ENCODE measurements around the gene TRIB2.
"Not testable (repeated sequence)": the region's sequence is repeated elsewhere in the genome, so short reads cannot be mapped to it uniquely, and the experiment has no call there.

Gene TRIB2

DNA sequence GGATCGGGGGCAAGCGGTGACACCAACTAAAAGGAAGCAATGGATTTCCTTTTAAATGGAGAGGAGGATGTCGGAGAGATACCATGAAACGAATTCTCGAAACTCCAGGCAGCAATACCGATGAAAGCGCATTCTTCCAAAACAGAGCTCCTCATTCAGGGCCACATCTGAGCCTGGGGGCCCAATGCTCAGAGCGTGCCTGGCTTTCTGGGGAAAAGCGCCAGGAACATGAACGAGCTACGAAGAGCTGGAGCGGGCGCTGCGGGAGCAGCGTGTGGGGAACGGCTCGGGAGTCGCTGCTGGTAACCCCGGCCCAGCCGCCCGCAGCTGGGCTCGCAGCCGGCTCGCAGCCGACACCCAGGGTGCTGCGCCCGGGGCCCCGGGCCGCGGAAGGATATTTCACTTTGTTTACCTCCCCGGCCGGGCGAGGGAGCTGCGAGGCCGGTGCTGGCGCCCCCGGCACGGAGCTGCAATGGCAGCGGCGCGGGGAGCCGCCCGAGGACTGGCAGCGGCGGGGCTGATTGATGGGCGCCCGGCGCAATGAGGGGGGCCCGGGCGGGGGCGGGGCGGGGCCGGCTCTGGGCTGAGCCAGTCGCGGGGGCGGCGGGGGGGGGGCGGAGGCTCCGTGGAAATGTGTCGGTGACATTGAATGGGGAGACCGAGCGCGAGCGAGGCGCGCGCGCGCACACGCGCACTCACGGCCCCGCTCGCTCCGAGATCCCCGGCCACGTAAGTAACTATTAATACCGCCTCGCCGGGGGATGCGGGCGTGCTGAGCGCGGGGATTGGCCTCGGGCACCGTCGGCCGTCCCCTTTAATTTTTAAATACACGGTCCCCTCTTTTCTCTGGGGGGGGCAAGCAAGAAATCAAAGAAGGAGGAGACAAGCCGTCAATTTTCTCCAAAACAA is at the start of gene TRIB2:
Gene TRIB2, plus strand, starts transcription at position 655 of the 909 bp plus-strand sequence. CDS start 1,372 bp downstream, outside the sequence.
- intact Hi-C loops (cut with DNase I) = loop anchor here (1.0 to 5.0 kb wide), 4 partner anchors 215 to 884 kb away; no protein-coding TSS in a partner anchor
- DNase-seq = peak; percentile 68 to 98 (median 84)

DNA sequence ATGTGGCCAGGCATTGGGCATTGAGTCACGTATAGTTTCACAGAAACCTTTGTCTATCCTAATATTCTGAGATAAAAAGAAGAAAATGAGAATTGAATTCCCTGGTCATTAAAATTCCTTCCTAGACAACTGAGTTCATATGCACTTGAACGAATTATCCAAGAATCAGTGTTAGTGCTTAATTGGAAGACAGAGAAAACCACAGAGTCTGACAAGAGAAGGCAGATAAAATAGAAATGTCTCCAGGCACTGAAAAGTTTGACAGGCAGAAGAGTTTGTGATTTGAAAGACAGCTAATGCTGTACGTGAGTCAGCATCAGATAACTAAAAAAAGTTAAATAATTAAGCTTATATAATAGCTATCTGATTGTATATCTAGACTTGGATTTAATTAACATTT is 47.7 kb upstream of the TRIB2 start:
- no peak for DNase-seq
- intact Hi-C loops (cut with DNase I) = no loop called here

DNA sequence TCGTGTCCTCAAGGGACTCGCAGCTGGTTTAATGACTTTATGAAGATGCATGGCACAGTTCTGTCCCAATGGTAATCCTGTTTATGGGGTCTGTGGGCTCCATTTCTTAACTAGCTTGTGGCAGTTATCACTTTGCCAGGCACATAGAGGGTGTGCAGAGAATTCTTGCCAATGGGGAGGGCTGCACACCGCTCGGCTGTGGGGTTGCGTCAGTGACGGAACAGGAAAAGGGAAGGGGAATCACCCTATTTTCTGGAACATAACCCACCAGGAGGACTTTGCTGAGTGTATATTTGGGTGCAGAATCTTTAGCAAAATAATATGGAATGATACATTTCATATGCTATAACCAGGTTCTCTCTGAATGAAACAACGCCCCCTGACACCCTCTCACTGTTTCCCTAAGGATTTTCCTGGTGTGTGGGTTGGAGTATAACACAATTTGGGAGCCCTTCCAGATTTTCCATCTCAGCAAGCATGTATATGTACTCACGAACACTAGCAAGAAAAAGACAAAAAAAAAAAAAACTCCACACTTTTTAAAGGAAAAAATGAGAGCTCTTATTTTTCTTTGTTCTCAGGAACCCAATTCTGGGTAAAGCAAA is 43.9 kb upstream of the TRIB2 start:
- intact Hi-C loops (cut with DNase I) = no loop called here
- no peak for DNase-seq

DNA sequence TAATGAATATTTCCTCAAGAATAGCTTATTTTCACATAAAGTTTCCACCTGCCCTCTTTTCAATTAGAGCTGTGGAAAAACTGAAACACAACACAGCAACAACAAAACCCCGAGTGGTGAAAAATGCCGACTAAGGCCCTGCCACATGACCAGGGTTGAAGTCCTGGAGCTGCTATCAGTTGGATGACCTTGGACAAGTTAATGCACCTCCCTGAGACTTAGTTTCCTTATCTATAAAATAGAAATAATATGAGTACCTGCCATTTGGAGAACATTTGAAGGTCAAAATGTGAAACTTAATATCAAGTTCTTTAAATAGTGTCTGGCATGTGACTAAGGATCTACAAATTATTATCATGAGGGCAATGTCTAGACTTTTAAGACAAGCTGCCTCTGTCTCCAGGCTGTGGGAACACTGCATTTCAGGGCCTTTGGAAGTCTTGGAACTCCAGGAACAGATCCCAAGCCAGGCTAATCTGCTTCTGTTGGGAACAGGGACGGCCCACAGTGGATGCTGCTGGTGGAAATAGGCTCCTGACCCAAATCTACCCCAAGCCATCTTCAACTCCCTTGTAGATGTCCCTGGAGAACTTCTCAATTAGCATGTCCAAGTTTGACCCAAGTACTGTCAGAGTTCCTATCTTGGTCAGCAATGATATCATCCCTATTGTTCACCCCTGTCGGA is 42.0 kb upstream of the TRIB2 start:
- no peak for DNase-seq
- intact Hi-C loops (cut with DNase I) = no loop called here

DNA sequence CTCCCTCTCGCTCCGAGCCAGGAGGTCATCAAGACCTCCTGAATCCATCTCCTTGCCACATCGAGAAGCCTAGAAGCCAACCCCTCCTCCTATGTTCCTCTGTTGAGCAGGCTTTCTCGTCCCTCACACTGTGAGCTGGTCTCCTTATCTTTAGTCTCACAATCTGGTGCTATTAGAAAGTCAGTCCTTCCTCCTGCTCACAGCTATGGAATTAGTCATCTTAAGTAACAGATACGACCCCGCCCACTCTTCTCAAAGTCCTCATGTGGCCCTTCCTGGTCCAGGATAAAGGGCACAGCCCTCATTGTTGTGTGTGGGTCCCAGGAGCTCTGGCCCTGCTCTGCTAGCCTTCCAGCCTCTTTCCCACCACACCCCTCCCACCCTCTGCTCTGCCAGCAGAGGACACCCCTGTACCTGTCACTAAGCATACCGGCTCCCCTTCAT is 41.4 kb upstream of the TRIB2 start:
- intact Hi-C loops (cut with DNase I) = no loop called here

DNA sequence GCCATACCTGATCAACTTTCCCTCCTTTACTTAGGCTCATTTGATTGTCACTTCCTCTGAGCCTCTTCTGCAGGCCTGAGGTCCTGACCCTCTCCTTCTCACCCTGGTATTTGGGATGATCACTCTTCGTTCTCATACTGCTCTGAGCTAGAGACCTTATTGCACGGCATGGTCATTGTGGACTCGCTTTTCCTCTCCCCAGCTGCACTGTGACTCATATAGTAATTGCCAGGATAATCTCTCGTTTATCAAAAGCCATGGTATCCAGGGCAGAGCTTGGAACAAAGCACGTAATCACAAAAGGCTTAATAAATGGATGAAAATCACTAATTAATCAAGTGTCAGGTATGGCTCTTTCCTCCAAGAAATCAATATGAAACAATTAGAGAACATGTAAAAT is 40.9 kb upstream of the TRIB2 start:
- intact Hi-C loops (cut with DNase I) = no loop called here
- no peak for DNase-seq

More for the DNA sequence above, 41.4 kb upstream of the TRIB2 start:
- no peak for DNase-seq

DNA sequence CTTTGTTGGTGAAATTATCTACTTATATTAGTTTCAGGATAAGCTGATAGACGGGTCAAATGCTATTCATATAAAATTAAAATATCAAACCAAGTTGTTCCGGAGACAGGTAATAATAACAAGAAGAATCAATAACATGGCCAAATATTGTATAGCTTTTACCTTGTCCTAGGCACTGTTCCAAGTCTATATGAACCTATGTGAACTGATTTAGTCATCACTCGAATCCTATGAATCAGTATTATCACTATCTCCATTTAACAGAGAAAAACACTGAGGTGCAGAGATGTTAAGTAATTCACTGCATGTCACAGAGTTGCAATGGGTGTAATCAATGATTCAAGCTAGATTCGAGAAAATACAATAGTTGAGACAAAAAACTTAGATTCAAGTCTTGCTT is 40.0 kb upstream of the TRIB2 start:
- intact Hi-C loops (cut with DNase I) = no loop called here
- DNase-seq = no peak

DNA sequence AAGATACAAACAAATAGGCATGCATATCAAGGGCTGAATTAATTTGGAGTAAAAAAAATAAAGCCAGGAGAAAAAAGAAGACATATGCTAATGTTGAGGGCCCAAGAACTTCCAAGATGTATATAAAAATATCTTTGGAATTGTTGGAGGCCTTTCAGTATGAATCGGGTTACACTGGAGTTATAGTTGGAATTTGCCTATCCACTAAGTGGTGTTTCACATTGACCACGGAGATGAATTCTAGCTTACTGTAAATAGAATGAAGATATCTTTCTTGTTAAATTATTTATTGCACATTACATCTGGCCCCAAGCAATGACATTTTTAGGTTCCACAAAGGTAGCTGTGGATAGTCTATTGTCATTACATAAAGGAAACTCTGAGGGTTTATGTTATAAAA is 38.5 kb upstream of the TRIB2 start:
- no peak for DNase-seq
- intact Hi-C loops (cut with DNase I) = no loop called here

DNA sequence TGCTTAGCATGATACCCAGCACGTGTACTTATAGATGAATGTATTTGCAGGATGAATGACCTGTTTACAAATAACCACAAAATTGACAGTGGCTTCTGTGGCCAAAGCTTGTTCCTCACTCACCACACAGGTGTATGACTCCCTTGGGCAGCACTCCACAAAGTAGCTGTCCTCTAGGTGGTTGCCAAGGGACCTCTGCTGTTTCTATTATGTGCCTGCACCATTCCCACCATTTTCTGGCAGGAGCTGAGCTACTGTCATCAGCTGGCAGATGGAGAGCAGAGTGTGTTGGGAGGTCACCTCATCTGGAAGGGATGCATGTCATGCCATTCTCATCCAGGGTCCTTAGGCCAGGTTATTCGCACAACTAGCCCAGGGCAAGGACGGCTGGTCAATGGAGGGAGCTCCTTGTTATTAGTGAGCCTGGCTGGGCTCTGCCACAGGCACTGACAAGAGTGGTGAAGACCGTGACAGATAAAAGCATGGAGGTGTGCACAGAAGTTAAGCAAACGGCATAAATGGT is 37.1 kb upstream of the TRIB2 start:
- intact Hi-C loops (cut with DNase I) = no loop called here
- no peak for DNase-seq

DNA sequence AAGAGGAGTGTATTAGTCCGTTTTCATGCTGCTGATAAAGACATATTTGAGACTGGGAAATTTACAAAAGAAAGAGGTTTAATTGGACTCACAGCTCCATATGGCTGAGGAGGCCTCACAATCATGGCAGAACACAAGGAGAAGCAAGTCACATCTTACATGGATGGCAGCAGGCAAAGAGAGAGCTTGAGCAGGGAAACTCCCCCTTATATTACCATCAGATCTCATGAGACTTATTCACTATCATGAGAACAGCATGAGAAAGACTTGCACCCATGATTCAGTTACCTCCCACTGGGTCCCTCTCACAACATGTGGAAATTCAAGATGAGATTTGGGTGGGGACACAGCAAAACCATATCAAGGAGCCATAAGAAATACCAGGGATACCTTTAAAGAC is 36.6 kb upstream of the TRIB2 start:
- DNase-seq; intact Hi-C loops (cut with DNase I): not testable (repeated sequence)

DNA sequence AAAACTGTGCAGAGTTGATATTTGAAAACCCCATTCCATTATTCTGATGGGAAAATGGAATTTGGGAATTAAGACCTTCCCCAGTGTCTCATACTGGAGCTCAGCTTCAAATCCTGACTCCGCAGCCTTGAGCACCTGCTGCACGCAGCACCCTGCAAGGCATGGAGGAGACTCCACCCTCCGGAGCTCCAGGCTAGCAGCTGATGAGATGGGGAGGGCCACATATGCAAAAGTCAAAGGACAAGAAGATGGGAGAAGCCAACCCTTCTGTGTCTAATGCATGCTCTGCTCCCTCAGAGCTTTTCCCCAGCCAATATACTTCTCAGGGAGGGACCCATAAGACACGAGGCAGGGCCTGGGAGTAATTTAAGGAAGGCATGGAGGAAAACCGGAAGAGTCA is 34.7 kb upstream of the TRIB2 start:
- DNase-seq = no peak
- intact Hi-C loops (cut with DNase I) = no loop called here

DNA sequence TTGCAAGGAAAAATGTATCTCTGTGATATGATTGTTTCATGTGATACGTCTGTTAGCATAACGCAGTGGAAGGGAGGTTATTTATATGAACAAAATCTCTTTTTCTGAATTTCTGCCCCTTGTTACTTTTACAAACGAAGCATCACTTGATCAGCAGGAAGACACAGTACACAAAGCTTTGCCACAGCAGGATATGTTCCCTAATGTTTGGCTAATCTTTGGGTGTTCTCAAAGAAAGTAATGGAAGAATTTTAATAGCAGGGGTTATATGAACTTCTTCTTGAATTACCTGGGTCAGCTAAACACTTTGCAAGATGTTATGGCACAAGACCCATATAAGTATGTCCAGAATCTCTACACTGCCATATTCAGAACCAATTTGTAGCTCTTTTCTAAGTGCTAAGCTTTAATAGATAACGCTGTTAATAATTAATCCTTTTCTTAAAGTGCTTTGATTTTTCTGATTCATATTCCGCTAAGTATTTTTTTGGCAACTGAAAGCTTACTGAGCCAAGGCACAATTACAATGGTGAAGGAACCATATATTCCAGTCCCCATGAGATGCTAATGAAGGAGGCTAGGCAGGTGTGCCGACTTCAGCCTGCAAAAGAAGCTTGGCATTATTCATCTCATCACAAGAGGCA is 33.2 kb upstream of the TRIB2 start:
- intact Hi-C loops (cut with DNase I) = no loop called here
- DNase-seq = no peak

DNA sequence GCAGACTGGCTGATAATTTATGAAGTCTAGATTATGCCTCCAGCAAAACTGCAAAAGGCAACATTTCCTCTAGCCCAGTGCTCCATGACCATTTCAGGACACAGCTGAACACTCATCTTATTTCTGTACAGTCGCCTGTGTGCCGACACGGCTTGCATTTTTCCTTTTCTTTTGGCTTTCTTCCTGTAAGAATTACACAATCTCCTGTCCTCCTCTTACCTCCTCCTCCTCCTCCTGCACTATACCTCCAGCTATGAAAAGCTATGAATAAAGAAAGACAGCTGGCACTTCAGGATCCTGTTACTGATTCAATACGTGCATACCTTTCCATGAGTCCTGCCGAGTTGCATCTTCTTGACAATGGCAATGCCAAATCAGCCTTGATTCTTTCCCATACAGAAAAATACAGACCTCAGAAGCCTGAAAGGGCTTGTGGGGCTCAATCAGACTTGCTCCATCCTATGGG is 32.2 kb upstream of the TRIB2 start:
- no peak for DNase-seq
- intact Hi-C loops (cut with DNase I) = no loop called here

DNA sequence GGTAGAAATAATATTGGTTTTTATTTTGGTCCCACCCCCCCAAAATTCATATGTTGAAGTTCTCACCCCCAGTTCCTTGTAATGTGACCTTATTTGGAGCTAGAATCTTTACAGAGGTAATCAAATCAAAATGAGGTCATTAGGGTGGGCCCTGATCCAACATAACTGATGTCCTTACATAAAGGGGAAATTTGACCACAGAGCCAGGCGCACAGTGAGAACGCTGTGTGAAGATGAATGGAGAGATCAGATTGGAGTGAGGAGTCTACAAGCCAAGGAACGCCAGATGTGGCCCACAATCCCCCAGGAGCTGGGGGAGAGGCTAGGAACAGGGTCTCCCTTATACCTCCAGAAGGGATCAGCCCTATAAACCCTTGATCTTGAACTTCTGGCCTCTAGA is 31.6 kb upstream of the TRIB2 start:
- intact Hi-C loops (cut with DNase I) = no loop called here
- no peak for DNase-seq

DNA sequence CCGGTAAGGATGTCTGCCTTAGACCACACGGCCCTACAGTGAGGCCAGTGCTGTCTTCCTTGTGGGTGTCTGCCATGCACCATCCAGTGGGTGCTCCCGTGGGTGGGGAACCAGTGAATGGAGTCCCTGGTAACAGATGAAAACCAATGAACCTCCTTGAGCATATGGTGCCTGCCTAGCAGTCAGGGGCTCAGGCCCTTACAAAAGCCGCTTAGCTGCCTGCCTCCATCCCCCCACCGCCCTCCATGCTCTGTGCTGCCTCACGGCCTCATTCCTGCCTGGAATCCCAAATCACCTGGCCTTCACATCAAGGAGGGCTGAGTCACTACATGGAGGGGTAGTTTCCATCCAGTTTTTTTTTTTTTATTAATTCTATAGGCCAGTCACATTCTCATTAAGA is 30.8 kb upstream of the TRIB2 start:
- no peak for DNase-seq
- intact Hi-C loops (cut with DNase I) = no loop called here

DNA sequence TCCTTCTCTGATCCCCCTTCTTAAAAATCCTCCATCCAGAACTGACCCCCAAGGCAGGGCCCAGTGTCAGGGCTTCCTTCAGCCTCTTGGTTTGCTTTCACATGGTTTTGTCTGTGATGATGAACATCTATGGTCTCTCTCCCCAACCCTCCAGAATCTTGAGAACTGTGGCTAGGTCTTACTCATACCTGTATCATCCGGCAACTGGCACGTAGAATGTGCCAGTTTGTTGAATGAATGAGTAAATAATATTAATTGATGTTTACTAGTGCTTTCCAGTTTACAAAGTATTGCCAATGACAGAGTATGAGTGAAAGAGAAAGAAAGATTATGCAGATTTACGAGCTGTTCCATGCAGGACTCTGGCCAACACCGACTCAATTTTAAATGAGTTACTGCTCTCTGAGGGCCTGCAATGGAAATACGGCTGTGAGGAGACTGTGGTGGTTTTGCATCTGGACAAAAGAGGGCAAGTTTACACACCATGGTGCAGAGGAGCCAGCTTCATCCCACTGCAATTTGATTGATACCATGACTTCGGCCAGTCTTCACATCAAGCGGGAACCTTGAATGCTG is 29.9 kb upstream of the TRIB2 start:
- intact Hi-C loops (cut with DNase I) = no loop called here
- no peak for DNase-seq

DNA sequence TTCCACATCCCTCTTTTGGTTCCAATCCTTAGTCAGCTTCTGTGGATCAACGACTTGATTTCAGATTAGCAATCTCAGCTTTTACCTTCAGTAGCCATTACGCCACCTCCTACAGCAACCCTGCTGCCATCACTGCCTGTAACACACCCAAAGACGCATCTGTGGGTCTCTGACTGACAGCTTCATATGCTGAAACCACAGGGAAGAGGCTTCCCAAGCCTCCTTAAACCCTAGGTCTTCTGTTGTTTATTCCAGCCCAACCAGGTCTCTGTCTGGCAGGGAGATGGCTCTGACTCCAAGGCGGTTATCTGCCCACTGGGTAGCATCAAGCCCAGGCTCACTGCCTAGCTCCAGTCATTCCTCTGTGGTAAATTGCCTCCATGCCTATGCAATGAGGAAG is 28.6 kb upstream of the TRIB2 start:
- no peak for DNase-seq
- intact Hi-C loops (cut with DNase I) = no loop called here

DNA sequence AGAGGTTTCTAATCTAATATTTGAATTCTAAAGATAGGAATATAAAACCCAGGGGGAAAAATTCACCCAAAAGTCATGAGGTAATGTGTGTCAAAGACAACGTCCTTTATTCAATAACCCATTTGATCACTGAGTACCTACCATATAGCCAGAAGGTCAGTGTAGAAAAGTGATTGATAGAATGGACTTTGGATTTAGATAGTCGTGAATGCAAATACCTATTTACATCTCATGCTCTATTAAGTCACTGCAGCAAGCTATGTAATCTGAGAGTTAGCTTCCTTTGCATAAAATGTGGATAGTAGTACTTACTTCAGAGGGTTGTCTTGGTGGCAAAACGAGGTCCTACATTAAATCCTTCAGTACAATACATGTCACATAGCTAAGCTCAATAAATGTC is 27.8 kb upstream of the TRIB2 start:
- DNase-seq = no peak
- intact Hi-C loops (cut with DNase I) = no loop called here

DNA sequence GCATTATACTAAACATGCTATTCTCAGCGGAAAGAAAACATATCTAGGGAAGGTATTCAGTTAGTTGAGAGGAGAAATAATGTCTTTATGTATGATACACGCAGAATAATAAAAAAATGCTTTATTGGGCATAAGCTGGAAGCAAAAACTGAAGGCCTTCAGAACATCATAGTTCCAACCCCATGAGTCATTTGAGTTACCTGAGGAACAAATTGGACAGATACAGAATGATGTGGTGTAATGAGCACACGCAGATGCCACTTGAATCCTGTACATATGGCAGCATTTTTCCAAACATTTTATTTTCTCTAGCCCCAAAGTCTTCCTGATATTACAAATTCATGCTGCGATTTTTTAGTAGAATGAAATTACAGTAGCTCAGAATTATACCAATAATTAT is 23.2 kb upstream of the TRIB2 start:
- intact Hi-C loops (cut with DNase I) = no loop called here
- no peak for DNase-seq
